H1 (cell line): ENCODE results near the gene CACFD1. TPM values are rescaled to one million over a fixed set of nuclear protein-coding genes. Genes with fewer than 3 reads are reported as not detected.

Source experiments
- HDAC2 ChIP-seq, 2 experiments: fragments of 300-600 bp in 1 of 2; sonication (generic) in 1 of 2; IDR thresholded peaks; 2 replicates each; pipeline ENCODE4 v1.6.1; 2011 to 2012; ENCODE audit warnings: low read depth in 2 of 2, low read length in 2 of 2, mild to moderate bottlenecking in 2 of 2, moderate library complexity in 2 of 2, borderline replicate concordance in 1 of 2, inconsistent platforms in 1 of 2
- SIN3A ChIP-seq, 2 experiments: IDR thresholded peaks in 1 of 2; conservative IDR thresholded peaks in 1 of 2; 2 replicates each; pipeline ENCODE4 v1.6.1; 2011 to 2012; ENCODE audit warnings: low read length in 2 of 2, improper control_type of control experiment in 1 of 2, low read depth in 1 of 2, mild to moderate bottlenecking in 1 of 2
- polyA plus RNA-seq, 7 experiments: library from polyadenylated mRNA; depleted of rRNA in 3 of 7; stranded (reverse) in 5 of 7; unstranded in 2 of 7; fragments of >200 nt in 5 of 7; fragments of 200-250 nt in 2 of 7; gene quantifications; 1 replicate in 5 of 7; 2 replicates in 1 of 7; 4 replicates in 1 of 7; pipeline versions ENCODE4 v1.2.1 to v1.2.3, GENCODE V29; 2011 to 2013; ENCODE audit warnings: missing spikeins in 2 of 7, mixed read lengths in 2 of 7
- total RNA-seq: library from RNA; stranded (reverse); fragmentation: NEBNext Ultra II Directional; extraction: Animal tissue kit (Norgen Biotek cat#: 25700); gene quantifications from 2 replicates; pipeline ENCODE4 v1.2.1, GENCODE V29; 2021
- TF ChIP-seq, protein P1 (sequence below): fragments of 300-600 bp; sonication (generic); IDR thresholded peaks from 2 replicates; pipeline ENCODE4 v1.7.1; 2012; ENCODE audit warnings: low read length, moderate library complexity, mild to moderate bottlenecking, inconsistent platforms; ENCODE audit not compliant: insufficient replicate concordance

CACFD1 gene
- total and polyA plus RNA-seq, 2 of the 8 experiments (the other 6 are each of a cell fraction or from before 2014, with no cell fraction given): 13.4 to 15.5 TPM

DNA sequence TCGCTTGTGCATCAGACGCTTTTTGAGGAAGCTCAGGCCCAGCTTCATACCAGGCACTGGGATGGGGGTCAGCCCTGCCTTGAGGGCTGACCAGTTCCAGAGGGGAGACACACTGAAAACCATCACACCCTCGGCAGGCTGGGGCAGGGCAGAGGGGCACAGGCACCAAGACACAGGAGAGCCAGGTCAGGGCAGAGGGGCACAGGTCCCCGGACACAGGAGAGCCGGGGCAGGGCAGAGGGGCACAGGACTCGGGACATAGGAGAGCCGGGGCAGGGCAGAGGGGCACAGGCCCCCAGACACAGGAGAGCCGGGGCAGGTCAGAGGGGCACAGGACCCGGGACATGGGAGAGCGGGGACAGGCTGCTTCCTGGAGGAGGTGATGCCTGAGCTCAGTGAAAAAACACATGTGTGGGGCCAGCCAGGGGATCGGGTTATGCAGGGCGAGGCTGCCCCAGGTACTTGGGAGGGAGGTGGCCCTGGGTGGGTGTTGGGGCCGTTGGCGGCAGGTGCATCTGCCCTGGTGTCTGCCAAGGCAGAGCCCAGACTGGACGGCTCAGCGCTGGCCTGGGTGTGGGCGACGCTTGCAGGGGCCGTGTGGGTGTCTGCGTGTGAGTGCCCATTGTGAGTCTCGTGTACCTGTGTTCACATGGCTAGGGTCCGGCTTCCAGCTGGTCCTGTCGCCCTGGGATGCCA, 34.2 kb downstream of the CACFD1 start (continued):
- TF ChIP-seq, protein P1, sequence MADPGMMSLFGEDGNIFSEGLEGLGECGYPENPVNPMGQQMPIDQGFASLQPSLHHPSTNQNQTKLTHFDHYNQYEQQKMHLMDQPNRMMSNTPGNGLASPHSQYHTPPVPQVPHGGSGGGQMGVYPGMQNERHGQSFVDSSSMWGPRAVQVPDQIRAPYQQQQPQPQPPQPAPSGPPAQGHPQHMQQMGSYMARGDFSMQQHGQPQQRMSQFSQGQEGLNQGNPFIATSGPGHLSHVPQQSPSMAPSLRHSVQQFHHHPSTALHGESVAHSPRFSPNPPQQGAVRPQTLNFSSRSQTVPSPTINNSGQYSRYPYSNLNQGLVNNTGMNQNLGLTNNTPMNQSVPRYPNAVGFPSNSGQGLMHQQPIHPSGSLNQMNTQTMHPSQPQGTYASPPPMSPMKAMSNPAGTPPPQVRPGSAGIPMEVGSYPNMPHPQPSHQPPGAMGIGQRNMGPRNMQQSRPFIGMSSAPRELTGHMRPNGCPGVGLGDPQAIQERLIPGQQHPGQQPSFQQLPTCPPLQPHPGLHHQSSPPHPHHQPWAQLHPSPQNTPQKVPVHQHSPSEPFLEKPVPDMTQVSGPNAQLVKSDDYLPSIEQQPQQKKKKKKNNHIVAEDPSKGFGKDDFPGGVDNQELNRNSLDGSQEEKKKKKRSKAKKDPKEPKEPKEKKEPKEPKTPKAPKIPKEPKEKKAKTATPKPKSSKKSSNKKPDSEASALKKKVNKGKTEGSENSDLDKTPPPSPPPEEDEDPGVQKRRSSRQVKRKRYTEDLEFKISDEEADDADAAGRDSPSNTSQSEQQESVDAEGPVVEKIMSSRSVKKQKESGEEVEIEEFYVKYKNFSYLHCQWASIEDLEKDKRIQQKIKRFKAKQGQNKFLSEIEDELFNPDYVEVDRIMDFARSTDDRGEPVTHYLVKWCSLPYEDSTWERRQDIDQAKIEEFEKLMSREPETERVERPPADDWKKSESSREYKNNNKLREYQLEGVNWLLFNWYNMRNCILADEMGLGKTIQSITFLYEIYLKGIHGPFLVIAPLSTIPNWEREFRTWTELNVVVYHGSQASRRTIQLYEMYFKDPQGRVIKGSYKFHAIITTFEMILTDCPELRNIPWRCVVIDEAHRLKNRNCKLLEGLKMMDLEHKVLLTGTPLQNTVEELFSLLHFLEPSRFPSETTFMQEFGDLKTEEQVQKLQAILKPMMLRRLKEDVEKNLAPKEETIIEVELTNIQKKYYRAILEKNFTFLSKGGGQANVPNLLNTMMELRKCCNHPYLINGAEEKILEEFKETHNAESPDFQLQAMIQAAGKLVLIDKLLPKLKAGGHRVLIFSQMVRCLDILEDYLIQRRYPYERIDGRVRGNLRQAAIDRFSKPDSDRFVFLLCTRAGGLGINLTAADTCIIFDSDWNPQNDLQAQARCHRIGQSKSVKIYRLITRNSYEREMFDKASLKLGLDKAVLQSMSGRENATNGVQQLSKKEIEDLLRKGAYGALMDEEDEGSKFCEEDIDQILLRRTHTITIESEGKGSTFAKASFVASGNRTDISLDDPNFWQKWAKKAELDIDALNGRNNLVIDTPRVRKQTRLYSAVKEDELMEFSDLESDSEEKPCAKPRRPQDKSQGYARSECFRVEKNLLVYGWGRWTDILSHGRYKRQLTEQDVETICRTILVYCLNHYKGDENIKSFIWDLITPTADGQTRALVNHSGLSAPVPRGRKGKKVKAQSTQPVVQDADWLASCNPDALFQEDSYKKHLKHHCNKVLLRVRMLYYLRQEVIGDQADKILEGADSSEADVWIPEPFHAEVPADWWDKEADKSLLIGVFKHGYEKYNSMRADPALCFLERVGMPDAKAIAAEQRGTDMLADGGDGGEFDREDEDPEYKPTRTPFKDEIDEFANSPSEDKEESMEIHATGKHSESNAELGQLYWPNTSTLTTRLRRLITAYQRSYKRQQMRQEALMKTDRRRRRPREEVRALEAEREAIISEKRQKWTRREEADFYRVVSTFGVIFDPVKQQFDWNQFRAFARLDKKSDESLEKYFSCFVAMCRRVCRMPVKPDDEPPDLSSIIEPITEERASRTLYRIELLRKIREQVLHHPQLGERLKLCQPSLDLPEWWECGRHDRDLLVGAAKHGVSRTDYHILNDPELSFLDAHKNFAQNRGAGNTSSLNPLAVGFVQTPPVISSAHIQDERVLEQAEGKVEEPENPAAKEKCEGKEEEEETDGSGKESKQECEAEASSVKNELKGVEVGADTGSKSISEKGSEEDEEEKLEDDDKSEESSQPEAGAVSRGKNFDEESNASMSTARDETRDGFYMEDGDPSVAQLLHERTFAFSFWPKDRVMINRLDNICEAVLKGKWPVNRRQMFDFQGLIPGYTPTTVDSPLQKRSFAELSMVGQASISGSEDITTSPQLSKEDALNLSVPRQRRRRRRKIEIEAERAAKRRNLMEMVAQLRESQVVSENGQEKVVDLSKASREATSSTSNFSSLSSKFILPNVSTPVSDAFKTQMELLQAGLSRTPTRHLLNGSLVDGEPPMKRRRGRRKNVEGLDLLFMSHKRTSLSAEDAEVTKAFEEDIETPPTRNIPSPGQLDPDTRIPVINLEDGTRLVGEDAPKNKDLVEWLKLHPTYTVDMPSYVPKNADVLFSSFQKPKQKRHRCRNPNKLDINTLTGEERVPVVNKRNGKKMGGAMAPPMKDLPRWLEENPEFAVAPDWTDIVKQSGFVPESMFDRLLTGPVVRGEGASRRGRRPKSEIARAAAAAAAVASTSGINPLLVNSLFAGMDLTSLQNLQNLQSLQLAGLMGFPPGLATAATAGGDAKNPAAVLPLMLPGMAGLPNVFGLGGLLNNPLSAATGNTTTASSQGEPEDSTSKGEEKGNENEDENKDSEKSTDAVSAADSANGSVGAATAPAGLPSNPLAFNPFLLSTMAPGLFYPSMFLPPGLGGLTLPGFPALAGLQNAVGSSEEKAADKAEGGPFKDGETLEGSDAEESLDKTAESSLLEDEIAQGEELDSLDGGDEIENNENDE: no peak
- no peak for TF ChIP-seq HDAC2 (IDR thresholded peaks at IDR 0.05; ENCODE audit: borderline replicate concordance in 1 of 2, low read depth in 2 of 2, low read length in 2 of 2)
- no peak for TF ChIP-seq SIN3A (conservative IDR thresholded peaks at IDR 0.05 in 1 of 2, IDR thresholded peaks at IDR 0.05 in 1 of 2; ENCODE audit: low read depth in 1 of 2, low read length in 2 of 2)
